B cell (primary cell): ENCODE data around the gene FADS1. TPM values are rescaled to one million over a fixed set of nuclear protein-coding genes. Genes with fewer than 3 reads are reported as not detected.

ENCODE experiments used
- ATAC-seq: fragments of 200-7000 bp; cut with Tn5 transposase; one replicate; pipeline ENCODE4 v1.10.0; 2021; ENCODE audit warnings: low read depth, mild to moderate bottlenecking, moderate number of reproducible peaks, moderate library complexity
- CTCF ChIA-PET: fragments of 350-600 bp; sonication (Branson Sonifier 250); formaldehyde crosslinking; loops from one replicate; lab custom pipeline; 2021; ENCODE audit warnings: antibody characterized with exemption, inconsistent platforms; lab: Charles Lee
- POLR2A ChIA-PET: fragments of 350-600 bp; sonication (Branson Sonifier 250); formaldehyde crosslinking; loops from one replicate; lab custom pipeline; 2021; ENCODE audit warnings: antibody characterized with exemption; lab: Charles Lee
- DNase-seq: peaks from one replicate; pipeline ENCODE4 v3.0.0; 2013
- H2AFZ ChIP-seq: 2 replicates; pipeline ENCODE4 v1.6.1; 2012; ENCODE audit warnings: mild to moderate bottlenecking, low read depth, low read length; ENCODE audit not compliant: insufficient read depth, poor library complexity, severe bottlenecking
- H3K27ac ChIP-seq, 2 donors: 1 replicate in 1 of 2; 2 replicates in 1 of 2; pipeline ENCODE4 v1.5.1; 2012 to 2013; ENCODE audit warnings: low read length in 2 of 2, mild to moderate bottlenecking in 2 of 2, moderate library complexity in 1 of 2
- H3K27me3 ChIP-seq, 4 experiments: fragments of 200-600 bp in 1 of 4; sonication (generic) in 1 of 4; replicated peaks in 1 of 4; 1 replicate in 2 of 4; 2 replicates in 2 of 4; pipeline versions ENCODE4 v1.6.1 to v1.7.0; 2013 to 2016; ENCODE audit warnings: low read length in 3 of 4, mild to moderate bottlenecking in 2 of 4, mixed read lengths in 1 of 4, moderate library complexity in 1 of 4; ENCODE audit not compliant: insufficient read depth in 4 of 4, control insufficient read depth in 3 of 4; ENCODE audit errors: control extremely low read depth in 1 of 4
- H3K36me3 ChIP-seq, 2 experiments: replicated peaks in 1 of 2; 1 replicate in 1 of 2; 2 replicates in 1 of 2; pipeline versions ENCODE4 v1.6.1 to v1.7.1; 2013; ENCODE audit warnings: low read length in 1 of 2; ENCODE audit not compliant: insufficient read depth in 2 of 2, control insufficient read depth in 1 of 2; ENCODE audit errors: control extremely low read depth in 1 of 2, extremely low read depth in 1 of 2
- H3K4me1 ChIP-seq, 2 donors: fragments of 200-600 bp in 1 of 2; sonication (generic) in 1 of 2; 1 replicate in 1 of 2; 2 replicates in 1 of 2; pipeline versions ENCODE4 v1.5.1 to v1.6.1; 2013 to 2017; ENCODE audit warnings: low read length in 2 of 2; ENCODE audit not compliant: control insufficient read depth in 2 of 2, insufficient read depth in 2 of 2
- H3K4me2 ChIP-seq: replicated peaks from 2 replicates; pipeline ENCODE3; 2012; ENCODE audit warnings: mild to moderate bottlenecking, low read depth, low read length; ENCODE audit not compliant: poor library complexity, severe bottlenecking
- H3K4me3 ChIP-seq, 5 experiments: fragments of 200-600 bp in 1 of 5; sonication (generic) in 1 of 5; 1 replicate in 3 of 5; 2 replicates in 2 of 5; pipeline versions ENCODE4 v1.5.1 to v1.7.0; 2011 to 2016; ENCODE audit warnings: low read length in 4 of 5, mild to moderate bottlenecking in 4 of 5, low read depth in 2 of 5, control low read depth in 1 of 5, moderate library complexity in 1 of 5; ENCODE audit not compliant: insufficient read depth in 1 of 5; ENCODE audit errors: control extremely low read depth in 1 of 5, extremely low read depth in 1 of 5
- H3K79me2 ChIP-seq: fragments of 200-600 bp; sonication (generic); one replicate; pipeline ENCODE4 v1.6.0; 2016; ENCODE audit warnings: low read length; ENCODE audit not compliant: control insufficient read depth, insufficient read depth
- H3K9ac ChIP-seq: fragments of 200-600 bp; sonication (generic); 2 replicates; pipeline ENCODE4 v1.6.1; 2017; ENCODE audit warnings: mild to moderate bottlenecking, low read length, moderate library complexity
- H3K9me3 ChIP-seq, 3 donors: one replicate each; pipeline versions ENCODE4 v1.6.1 to v1.7.1; 2013; ENCODE audit warnings: low read length in 2 of 3; ENCODE audit not compliant: control insufficient read depth in 2 of 3, insufficient read depth in 1 of 3; ENCODE audit errors: control extremely low read depth in 1 of 3
- H4K20me1 ChIP-seq: 2 replicates; pipeline ENCODE4 v1.6.0; 2012; ENCODE audit warnings: mild to moderate bottlenecking, low read length; ENCODE audit not compliant: insufficient read depth, control insufficient read depth, poor library complexity, severe bottlenecking
- H3K27ac Mint-ChIP-seq: one replicate; pipeline ENCODE4 v1.8.0; 2021; ENCODE audit warnings: mixed read lengths
- H3K27me3 Mint-ChIP-seq: one replicate; pipeline ENCODE4 v1.8.0; 2021; ENCODE audit warnings: mixed read lengths
- H3K4me1 Mint-ChIP-seq: one replicate; pipeline ENCODE4 v1.8.0; 2021; ENCODE audit warnings: mixed read lengths
- H3K4me3 Mint-ChIP-seq: one replicate; pipeline ENCODE4 v1.8.0; 2021; ENCODE audit warnings: mixed read lengths
- H3K9me3 Mint-ChIP-seq: one replicate; pipeline ENCODE4 v1.8.0; 2022; ENCODE audit warnings: mixed read lengths; ENCODE audit not compliant: insufficient read depth
- CTCF ChIP-seq: fragments of 200-600 bp; IDR thresholded peaks from one replicate; pipeline ENCODE4 v1.8.0; 2022; ENCODE audit warnings: antibody characterized with exemption, mild to moderate bottlenecking
- EZH2 ChIP-seq: IDR thresholded peaks from 2 replicates; pipeline ENCODE4 v1.6.1; 2012; ENCODE audit warnings: borderline replicate concordance, low read depth, mild to moderate bottlenecking, moderate library complexity, low read length; ENCODE audit not compliant: insufficient read depth, poor library complexity, severe bottlenecking
- WGBS: methylation state at CpG from one replicate; pipeline ENCODE4 v1.1.5; 2013; ENCODE audit warnings: missing lambda C conversion rate; ENCODE audit not compliant: insufficient coverage; 5-methylcytosine and 5-hydroxymethylcytosine counted together
- intact Hi-C: fragments of 100-400 bp; cut with micrococcal nuclease; formaldehyde crosslinking; loops from one replicate; pipeline ENCODE4 v1.10.0; 2022
- polyA plus RNA-seq: library from polyadenylated mRNA; depleted of rRNA; stranded (reverse); fragments of >200 nt; gene quantifications from 2 replicates; pipeline ENCODE4 v1.2.3, GENCODE V29; 2012
- total RNA-seq, 2 donors: library from RNA; stranded (reverse); fragments of 120-200 nt in 1 of 2; gene quantifications; 1 replicate in 1 of 2; 2 replicates in 1 of 2; pipeline versions ENCODE4 v1.2.3 to v1.2.4, GENCODE V29; 2013 to 2022

Gene FADS1
- total and polyA plus RNA-seq, 2 donors (not counting 1 experiment from before 2014, with no cell fraction given): 0.39 to 15.6 TPM

- ATAC-seq: no peak
- CTCF ChIA-PET: interaction anchor here (1.0 to 2.6 kb wide), 3 partner anchors 10 to 30 kb away, joined by 3 to 11 read pairs (median 4); no protein-coding TSS in a partner anchor
- H3K4me3 Mint-ChIP-seq: no peak overlapping the region
Measured at GRCh38 chr11:61780581-61781162, 36.1 kb downstream of the FADS1 start.

More at GRCh38 chr11:61780581-61781162, 36.1 kb downstream of the FADS1 start:
- H3K9me3 Mint-ChIP-seq: no peaks in the 10 kb centered on the region
- Histone ChIP-seq H3K4me1 (peaks cover 12 to 13% of the 10 kb centered on the region in 2 donors), H3K27ac (no peak overlapping the region), H3K9me3 (no peaks in the 10 kb centered on the region), H3K79me2 (no peaks in the 10 kb centered on the region), H3K27me3 (peaks cover 0 to 8% (median 0%) of the 10 kb centered on the region in 4 experiments), H3K9ac (no peak overlapping the region), H2AFZ (no peak overlapping the region), H3K36me3 (no peaks in the 10 kb centered on the region), H3K4me3 (no peak overlapping the region), H4K20me1 (no peaks in the 10 kb centered on the region), H3K4me2 (no peak overlapping the region)
- H3K4me1 Mint-ChIP-seq: peaks cover 17% of the 10 kb centered on the region
- intact Hi-C loops: no loop called here
- no peak for DNase-seq
- peaks cover 8% of the 10 kb centered on the region for H3K27me3 Mint-ChIP-seq
- TF ChIP-seq CTCF (no peak), EZH2 (no peak)
- POLR2A ChIA-PET: no interaction called here
- no peak overlapping the region for H3K27ac Mint-ChIP-seq
- WGBS: 82% methylated on average over 9 of the region's 9 CpGs
